ENCODE data around the gene ANKRD53.

The ANKRD53 gene

GRCh38 chr2:70977605-70978205, 725 bp upstream of the ANKRD53 start:
- no peak overlapping the region for H3K4me3 ChIP-seq (ENCODE audit: low read depth, low read length)

DNA sequence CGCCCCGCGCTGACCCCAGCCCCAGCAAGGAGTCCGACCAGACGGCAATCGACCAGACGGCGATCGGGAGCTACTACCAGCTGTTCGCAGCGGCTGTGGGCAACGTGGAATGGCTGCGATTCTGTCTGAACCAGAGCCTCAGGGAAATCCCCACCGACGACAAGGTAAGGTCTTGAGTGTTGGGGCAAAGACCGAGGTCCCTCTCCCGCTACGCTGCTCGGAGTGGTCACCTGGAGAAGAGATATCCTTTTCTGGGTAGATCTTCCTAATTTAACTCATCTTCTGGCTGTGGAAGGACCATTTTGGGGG, 704 bp downstream of the ANKRD53 start:
- H3K4me3 ChIP-seq (ENCODE audit: low read depth, low read length), result no peak overlapping the region

More at GRCh38 chr2:70977605-70978205, 725 bp upstream of the ANKRD53 start:
- TF ChIP-seq, protein P1, sequence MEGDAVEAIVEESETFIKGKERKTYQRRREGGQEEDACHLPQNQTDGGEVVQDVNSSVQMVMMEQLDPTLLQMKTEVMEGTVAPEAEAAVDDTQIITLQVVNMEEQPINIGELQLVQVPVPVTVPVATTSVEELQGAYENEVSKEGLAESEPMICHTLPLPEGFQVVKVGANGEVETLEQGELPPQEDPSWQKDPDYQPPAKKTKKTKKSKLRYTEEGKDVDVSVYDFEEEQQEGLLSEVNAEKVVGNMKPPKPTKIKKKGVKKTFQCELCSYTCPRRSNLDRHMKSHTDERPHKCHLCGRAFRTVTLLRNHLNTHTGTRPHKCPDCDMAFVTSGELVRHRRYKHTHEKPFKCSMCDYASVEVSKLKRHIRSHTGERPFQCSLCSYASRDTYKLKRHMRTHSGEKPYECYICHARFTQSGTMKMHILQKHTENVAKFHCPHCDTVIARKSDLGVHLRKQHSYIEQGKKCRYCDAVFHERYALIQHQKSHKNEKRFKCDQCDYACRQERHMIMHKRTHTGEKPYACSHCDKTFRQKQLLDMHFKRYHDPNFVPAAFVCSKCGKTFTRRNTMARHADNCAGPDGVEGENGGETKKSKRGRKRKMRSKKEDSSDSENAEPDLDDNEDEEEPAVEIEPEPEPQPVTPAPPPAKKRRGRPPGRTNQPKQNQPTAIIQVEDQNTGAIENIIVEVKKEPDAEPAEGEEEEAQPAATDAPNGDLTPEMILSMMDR (IDR thresholded peaks at IDR 0.05; ENCODE audit: borderline replicate concordance, insufficient read depth, low read depth, low read length), result no peak

DNA sequence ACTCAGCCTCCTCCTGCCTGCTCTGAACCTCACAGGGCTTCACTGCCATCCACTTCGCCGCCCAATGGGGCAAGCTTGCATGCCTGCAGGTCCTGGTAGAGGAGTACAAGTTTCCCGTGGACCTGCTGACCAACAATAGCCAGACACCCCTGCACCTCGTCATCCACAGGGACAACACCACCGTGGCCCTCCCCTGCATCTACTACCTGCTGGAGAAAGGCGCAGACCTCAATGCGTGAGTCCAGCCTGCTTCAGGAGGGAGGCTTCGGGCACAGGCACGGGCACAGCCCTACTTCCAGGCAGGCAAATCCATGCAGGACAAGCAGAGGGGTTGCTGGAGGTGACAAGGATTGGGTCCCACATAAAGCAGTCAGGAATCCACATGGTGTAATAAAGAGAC, 1.2 kb downstream of the ANKRD53 start:
- no peak overlapping the region for H3K4me3 ChIP-seq (ENCODE audit: low read depth, low read length)

More for the DNA sequence above, 704 bp downstream of the ANKRD53 start:
- TF ChIP-seq, protein P1 (IDR thresholded peaks at IDR 0.05; ENCODE audit: borderline replicate concordance, insufficient read depth, low read depth, low read length), result no peak

DNA sequence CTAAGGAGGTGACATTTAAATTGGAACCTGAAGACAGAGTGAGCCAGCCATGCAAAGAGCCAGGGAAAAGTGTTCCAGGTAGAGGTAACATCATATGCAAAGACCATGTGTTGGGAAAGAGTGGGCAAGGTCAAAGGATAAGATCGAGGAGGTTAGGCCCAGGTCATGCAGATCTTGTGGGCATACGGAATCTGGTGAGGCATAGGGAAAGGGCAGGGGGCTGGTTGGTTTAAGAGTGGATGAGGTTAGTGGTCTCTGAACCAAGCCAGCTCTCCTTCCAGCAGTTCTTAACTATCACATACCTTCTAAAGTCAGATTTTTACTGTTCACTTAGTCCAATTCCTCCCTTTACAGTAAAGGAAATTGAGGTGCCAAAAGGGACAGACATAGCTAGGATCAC, 3.0 kb downstream of the ANKRD53 start:
- TF ChIP-seq, protein P1 (IDR thresholded peaks at IDR 0.05; ENCODE audit: borderline replicate concordance, insufficient read depth, low read depth, low read length), result no peak
- H3K4me3 ChIP-seq (ENCODE audit: low read depth, low read length), result no peak overlapping the region

More for the DNA sequence above, 1.2 kb downstream of the ANKRD53 start:
- TF ChIP-seq, protein P1 (IDR thresholded peaks at IDR 0.05; ENCODE audit: borderline replicate concordance, insufficient read depth, low read depth, low read length), result no peak

DNA sequence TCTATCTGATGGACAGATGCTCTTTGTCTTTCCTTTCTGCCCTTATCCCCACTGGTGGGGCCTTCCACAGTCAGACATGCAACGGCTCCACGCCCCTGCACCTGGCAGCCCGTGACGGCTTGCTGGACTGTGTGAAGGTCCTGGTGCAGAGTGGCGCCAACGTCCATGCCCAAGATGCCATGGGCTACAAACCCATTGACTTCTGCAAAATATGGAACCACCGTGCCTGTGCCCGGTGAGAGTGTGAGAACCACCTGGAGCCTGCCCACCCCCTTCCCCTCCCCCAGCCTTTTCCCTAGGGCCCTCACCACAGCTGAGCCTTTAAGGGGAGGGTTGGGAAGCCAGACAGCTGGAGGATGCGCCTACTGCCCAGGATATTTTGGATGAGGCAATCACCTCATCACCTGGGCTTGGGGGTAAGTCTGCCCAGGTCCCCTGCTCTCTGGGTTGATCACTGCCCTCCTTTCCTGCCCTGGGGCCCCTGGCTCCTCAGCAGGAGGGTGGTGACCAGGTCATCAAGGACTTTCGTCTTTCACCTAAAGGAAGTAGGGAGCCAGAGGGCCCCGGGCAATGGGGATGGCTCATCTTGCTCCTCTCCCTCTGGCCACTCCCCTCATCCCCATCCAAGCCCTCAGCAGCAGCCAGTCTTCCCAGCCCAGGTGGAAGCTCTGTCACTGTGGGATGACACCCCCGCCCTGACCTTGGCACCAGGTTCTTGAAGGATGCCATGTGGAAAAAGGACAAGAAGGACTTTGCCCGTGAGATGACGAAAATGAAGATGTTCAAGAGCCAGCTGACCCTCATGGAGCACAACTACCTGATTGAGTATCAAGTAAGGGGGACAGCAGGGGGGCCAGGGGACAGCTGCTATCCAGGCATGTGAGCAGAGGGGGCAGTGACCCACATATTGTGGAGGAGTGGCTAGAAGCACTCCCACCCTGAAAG, 3.7 kb downstream of the ANKRD53 start:
- no peak overlapping the region for H3K4me3 ChIP-seq (ENCODE audit: low read depth, low read length)
- TF ChIP-seq, protein P1 (IDR thresholded peaks at IDR 0.05; ENCODE audit: borderline replicate concordance, insufficient read depth, low read depth, low read length), result no peak

- TF ChIP-seq, protein P1 (IDR thresholded peaks at IDR 0.05; ENCODE audit: borderline replicate concordance, insufficient read depth, low read depth, low read length), result no peak
- no peak overlapping the region for H3K4me3 ChIP-seq (ENCODE audit: low read depth, low read length)
Observed at GRCh38 chr2:70982971-70983370, 4.5 kb downstream of the ANKRD53 start.
